GM18505 (cell line): ENCODE measurements around the gene HSD17B1.
A peak's percentile ranks its signal among the peaks of the same experiment; 100 is the strongest.
"Not testable (repeated sequence)": the region's sequence is repeated elsewhere in the genome, so short reads cannot be mapped to it uniquely, and the experiment has no call there.

ENCODE experiments used
- ATAC-seq: cut with Tn5 transposase; IDR thresholded peaks from one replicate; pipeline ENCODE4 v1.9.1; 2021; ENCODE audit not compliant: unreplicated experiment
- POLR2A ChIP-seq: IDR thresholded peaks from 4 replicates; pipeline ENCODE4 v1.6.1; 2011; ENCODE audit warnings: borderline replicate concordance; ENCODE audit not compliant: insufficient read depth, insufficient read length; ENCODE audit errors: extremely low read depth

The HSD17B1 gene

GRCh38 chr17:42535155-42536047 is 17.3 kb upstream of the HSD17B1 start:
- no peak for ATAC-seq
- TF ChIP-seq POLR2A, result no peak

DNA sequence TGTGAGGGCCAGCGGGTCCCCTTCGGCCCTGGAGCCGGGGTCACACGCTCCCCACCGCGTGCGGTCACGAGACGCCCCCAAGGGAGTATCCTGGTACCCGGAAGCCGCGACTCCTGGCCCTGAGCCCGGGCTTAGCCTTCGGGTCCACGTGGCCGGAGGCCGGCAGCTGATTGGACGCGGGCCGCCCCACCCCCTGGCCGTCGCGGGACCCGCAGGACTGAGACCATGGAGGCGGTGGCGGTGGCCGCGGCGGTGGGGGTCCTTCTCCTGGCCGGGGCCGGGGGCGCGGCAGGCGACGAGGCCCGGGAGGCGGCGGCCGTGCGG is 16.7 kb upstream of the HSD17B1 start, which contains the start of gene NAGLU:
NAGLU (plus strand) TSS at position 194 of the 324 bp plus-strand sequence; CDS start at position 226, 32 bp downstream.
- ATAC-seq, result peak; percentile 80
- peak; percentile 80 for TF ChIP-seq POLR2A

GRCh38 chr17:42536372-42537155 is 16.2 kb upstream of the HSD17B1 start:
- peak; percentile 53 for ATAC-seq
- TF ChIP-seq POLR2A, result no peak

DNA sequence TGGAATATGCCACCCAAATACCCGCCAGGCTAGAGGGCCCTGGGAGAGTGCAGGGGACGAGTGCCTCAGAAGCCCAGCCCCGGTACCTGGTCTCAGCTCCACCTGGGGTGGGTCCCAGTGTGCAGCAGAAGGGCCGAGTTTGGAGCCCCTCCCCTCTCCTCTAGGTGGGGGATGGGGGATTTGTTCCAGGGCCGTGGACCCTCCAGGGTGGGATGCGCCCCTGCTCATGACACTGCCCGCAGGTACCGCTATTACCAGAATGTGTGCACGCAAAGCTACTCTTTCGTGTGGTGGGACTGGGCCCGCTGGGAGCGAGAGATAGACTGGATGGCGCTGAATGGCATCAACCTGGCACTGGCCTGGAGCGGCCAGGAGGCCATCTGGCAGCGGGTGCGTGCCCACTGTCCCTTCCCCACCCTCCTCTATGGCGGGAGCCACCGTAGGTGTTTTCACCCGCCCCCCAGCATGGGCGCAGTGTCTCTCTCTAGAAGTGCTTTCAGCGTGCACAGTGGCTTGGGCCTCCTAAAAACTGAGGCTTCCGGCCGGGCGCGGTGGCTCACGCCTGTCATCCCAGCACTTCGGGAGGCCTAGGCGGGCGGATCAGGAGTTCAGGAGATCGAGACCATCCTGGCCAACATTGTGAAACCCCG is 15.4 kb upstream of the HSD17B1 start:
- peak; percentile 3 for TF ChIP-seq POLR2A
- ATAC-seq, result no peak

GRCh38 chr17:42537826-42538451 is 14.8 kb upstream of the HSD17B1 start:
- TF ChIP-seq POLR2A, result no peak

DNA sequence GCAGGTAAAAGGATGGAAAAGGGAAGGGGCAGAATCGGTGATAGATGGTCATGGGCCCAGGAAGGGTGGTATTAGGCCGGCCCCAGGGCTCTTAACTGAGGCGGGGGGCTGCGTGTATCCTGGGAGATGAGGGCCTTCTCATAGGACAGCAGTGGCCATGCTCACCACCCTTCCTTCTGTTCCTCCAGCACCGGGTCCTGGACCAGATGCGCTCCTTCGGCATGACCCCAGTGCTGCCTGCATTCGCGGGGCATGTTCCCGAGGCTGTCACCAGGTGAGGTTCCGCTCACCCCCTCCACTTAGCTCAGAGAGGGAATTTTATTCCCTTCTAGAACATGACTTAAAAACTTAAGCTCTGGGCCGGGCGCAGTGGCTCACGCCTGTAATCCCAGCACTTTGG is 14.2 kb upstream of the HSD17B1 start:
- TF ChIP-seq POLR2A, result no peak
- ATAC-seq, result no peak

More at GRCh38 chr17:42537826-42538451, 14.8 kb upstream of the HSD17B1 start:
- no peak for ATAC-seq

- not testable (repeated sequence) for ATAC-seq
These were observed 12.2 kb upstream of the HSD17B1 start for GRCh38 chr17:42540558-42540957.

DNA sequence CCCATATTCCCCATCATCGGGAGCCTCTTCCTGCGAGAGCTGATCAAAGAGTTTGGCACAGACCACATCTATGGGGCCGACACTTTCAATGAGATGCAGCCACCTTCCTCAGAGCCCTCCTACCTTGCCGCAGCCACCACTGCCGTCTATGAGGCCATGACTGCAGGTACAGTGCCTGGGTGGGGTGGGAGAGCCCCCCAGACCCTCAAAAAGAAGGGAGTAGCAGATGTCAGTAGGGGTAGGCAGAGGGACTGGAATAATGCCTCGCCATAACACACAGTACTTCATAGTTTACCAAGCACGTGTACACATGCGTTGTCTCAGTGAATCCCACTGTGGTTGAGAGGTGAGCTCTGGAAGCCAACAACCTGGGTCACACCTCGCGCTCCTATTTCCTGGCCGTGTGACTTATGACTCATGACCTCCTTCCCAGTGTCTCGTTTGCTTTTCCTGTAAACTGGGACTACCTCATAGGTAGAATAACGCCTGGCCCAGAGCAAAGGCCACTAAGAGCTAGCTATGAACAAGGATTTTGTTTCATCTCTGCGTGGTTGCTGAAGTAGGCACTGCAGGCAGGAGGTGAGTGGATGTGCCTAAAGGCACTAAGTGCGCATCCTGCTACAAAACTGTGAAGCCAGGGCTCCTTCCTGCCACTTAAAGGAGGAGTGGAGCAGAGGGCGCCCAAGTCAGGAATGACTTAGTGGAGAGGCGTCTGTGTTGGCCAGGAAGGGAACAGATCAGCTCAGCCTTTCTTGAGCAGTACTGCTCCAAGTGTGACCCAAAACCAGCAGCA is 11.5 kb upstream of the HSD17B1 start:
- TF ChIP-seq POLR2A, result no peak
- no peak for ATAC-seq

DNA sequence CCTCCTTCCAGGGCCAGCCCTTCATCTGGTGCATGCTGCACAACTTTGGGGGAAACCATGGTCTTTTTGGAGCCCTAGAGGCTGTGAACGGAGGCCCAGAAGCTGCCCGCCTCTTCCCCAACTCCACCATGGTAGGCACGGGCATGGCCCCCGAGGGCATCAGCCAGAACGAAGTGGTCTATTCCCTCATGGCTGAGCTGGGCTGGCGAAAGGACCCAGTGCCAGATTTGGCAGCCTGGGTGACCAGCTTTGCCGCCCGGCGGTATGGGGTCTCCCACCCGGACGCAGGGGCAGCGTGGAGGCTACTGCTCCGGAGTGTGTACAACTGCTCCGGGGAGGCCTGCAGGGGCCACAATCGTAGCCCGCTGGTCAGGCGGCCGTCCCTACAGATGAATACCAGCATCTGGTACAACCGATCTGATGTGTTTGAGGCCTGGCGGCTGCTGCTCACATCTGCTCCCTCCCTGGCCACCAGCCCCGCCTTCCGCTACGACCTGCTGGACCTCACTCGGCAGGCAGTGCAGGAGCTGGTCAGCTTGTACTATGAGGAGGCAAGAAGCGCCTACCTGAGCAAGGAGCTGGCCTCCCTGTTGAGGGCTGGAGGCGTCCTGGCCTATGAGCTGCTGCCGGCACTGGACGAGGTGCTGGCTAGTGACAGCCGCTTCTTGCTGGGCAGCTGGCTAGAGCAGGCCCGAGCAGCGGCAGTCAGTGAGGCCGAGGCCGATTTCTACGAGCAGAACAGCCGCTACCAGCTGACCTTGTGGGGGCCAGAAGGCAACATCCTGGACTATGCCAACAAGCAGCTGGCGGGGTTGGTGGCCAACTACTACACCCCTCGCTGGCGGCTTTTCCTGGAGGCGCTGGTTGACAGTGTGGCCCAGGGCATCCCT is 9.3 kb upstream of the HSD17B1 start:
- TF ChIP-seq POLR2A, result no peak
- no peak for ATAC-seq

- ATAC-seq, result no peak
- peak; percentile 22 for TF ChIP-seq POLR2A
These were observed 7.8 kb upstream of the HSD17B1 start for GRCh38 chr17:42544874-42545283.

DNA sequence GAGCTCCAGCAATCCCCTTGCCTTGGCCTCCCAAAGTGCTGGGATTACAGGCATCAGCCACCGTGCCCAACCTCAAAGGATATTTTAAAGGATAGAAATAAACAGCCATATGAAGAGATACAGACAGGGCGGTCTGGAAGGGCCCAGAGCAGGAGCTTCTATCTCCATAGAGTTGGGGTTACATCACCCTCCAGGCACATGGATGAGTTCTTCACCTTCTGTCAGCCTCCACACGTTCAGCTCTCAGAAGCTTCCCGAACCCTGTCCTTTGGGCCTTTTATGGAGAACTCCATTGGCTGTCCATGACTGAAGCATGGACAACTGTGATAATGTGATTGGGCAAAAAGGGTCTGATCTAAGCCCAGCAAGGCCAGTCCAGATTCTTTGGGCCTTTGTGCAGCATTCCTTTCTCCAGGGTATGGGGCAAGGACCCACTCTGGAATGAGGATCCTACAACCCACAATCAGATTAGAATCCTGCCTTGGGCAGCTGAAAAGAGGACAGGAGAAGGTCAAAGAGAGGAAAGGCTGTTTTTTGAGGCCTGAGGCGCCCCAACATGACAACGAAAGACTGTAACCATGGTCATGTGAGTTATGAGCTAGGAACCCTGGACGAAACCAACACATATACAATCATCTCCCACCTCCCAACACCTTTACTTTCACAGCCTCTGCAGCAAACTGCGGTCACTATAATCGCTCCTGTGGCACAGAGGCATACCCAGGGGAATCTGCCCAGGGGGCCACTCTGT is 6.8 kb upstream of the HSD17B1 start:
- ATAC-seq, result not testable (repeated sequence)
